ENCODE data around the gene FTMT. TPM values are rescaled to one million over a fixed set of nuclear protein-coding genes. Genes with fewer than 3 reads are reported as not detected.
A peak's percentile ranks its signal among the peaks of the same experiment; 100 is the strongest.

The FTMT gene
- total and polyA plus RNA-seq, 2 donors (not counting 1 experiment from before 2014, with no cell fraction given), result not detected

- Histone ChIP-seq H2AFZ (ENCODE audit: low read length) (no peak overlapping the region), H3K9me3 (ENCODE audit: control insufficient read depth, insufficient read depth, low read depth, low read length) (no peaks in the 10 kb centered on the region), H3K4me1 (ENCODE audit: control insufficient read depth, extremely low read depth, insufficient read depth, low read length) (no peaks in the 10 kb centered on the region), H4K20me1 (ENCODE audit: control insufficient read depth, extremely low read depth, insufficient read depth, low read length) (no peaks in the 10 kb centered on the region), H3K9ac (ENCODE audit: insufficient read depth, low read length) (no peak overlapping the region), H3K27me3 (ENCODE audit: control insufficient read depth, insufficient read depth, low read length) (no peaks in the 10 kb centered on the region), H3K36me3 (ENCODE audit: control insufficient read depth, insufficient read depth, low read length) (no peaks in the 10 kb centered on the region), H3K4me3 (replicated peaks in 1 of 4; ENCODE audit: control extremely low read depth in 1 of 4, insufficient read depth in 1 of 4, low read depth in 3 of 4, low read length in 4 of 4) (no peak overlapping the region), H3K27ac (ENCODE audit: insufficient read depth, low read length) (no peak overlapping the region), H3K4me2 (ENCODE audit: extremely low read depth, insufficient read depth, low read length) (no peak overlapping the region), H3K79me2 (ENCODE audit: control insufficient read depth, insufficient read depth, low read length) (no peaks in the 10 kb centered on the region)
- no peak for DNase-seq (ENCODE audit: low read depth in 2 of 2)
- TF ChIP-seq EZH2 (IDR thresholded peaks at IDR 0.05; ENCODE audit: low read length, missing control alignments) (no peak), CTCF (conservative IDR thresholded peaks at IDR 0.05 in 1 of 2, IDR thresholded peaks at IDR 0.05 in 1 of 2; ENCODE audit: low read depth in 1 of 2, low read length in 2 of 2) (no peak)
Measured at GRCh38 chr5:121867403-121867802, 15.7 kb downstream of the FTMT start.

- no peak overlapping the region for H3K4me3 ChIP-seq (replicated peaks in 1 of 4; ENCODE audit: control extremely low read depth in 1 of 4, insufficient read depth in 1 of 4, low read depth in 3 of 4, low read length in 4 of 4)
- no peaks in the 10 kb centered on the region for H3K9me3 ChIP-seq (ENCODE audit: control insufficient read depth, insufficient read depth, low read depth, low read length)
- H3K4me1 ChIP-seq (ENCODE audit: control insufficient read depth, extremely low read depth, insufficient read depth, low read length), result no peaks in the 10 kb centered on the region
- no peak overlapping the region for H2AFZ ChIP-seq (ENCODE audit: low read length)
- no peaks in the 10 kb centered on the region for H3K36me3 ChIP-seq (ENCODE audit: control insufficient read depth, insufficient read depth, low read length)
- DNase-seq (ENCODE audit: low read depth in 2 of 2), result peak; percentile 7 to 67
- no peaks in the 10 kb centered on the region for H4K20me1 ChIP-seq (ENCODE audit: control insufficient read depth, extremely low read depth, insufficient read depth, low read length)
- no peak overlapping the region for H3K9ac ChIP-seq (ENCODE audit: insufficient read depth, low read length)
- no peaks in the 10 kb centered on the region for H3K79me2 ChIP-seq (ENCODE audit: control insufficient read depth, insufficient read depth, low read length)
- H3K27ac ChIP-seq (ENCODE audit: insufficient read depth, low read length), result no peak overlapping the region
- H3K27me3 ChIP-seq (ENCODE audit: control insufficient read depth, insufficient read depth, low read length), result no peaks in the 10 kb centered on the region
- no peak overlapping the region for H3K4me2 ChIP-seq (ENCODE audit: extremely low read depth, insufficient read depth, low read length)
- no peak for TF ChIP-seq EZH2 (IDR thresholded peaks at IDR 0.05; ENCODE audit: low read length, missing control alignments)
- TF ChIP-seq CTCF (conservative IDR thresholded peaks at IDR 0.05 in 1 of 2, IDR thresholded peaks at IDR 0.05 in 1 of 2; ENCODE audit: low read depth in 1 of 2, low read length in 2 of 2), result peak in 1 of 2 donors; percentile 23
Measured at GRCh38 chr5:121870489-121870888, 18.8 kb downstream of the FTMT start.

GRCh38 chr5:121872856-121873255 lies 21.2 kb downstream of the FTMT start:
- H3K9ac ChIP-seq (ENCODE audit: insufficient read depth, low read length), result no peak overlapping the region
- DNase-seq (ENCODE audit: low read depth in 2 of 2), result no peak
- H3K27ac ChIP-seq (ENCODE audit: insufficient read depth, low read length), result no peak overlapping the region
- no peak overlapping the region for H3K4me2 ChIP-seq (ENCODE audit: extremely low read depth, insufficient read depth, low read length)
- no peaks in the 10 kb centered on the region for H3K79me2 ChIP-seq (ENCODE audit: control insufficient read depth, insufficient read depth, low read length)
- H3K4me1 ChIP-seq (ENCODE audit: control insufficient read depth, extremely low read depth, insufficient read depth, low read length), result no peaks in the 10 kb centered on the region
- no peaks in the 10 kb centered on the region for H4K20me1 ChIP-seq (ENCODE audit: control insufficient read depth, extremely low read depth, insufficient read depth, low read length)
- H3K36me3 ChIP-seq (ENCODE audit: control insufficient read depth, insufficient read depth, low read length), result no peaks in the 10 kb centered on the region
- H3K27me3 ChIP-seq (ENCODE audit: control insufficient read depth, insufficient read depth, low read length), result no peaks in the 10 kb centered on the region
- H2AFZ ChIP-seq (ENCODE audit: low read length), result no peak overlapping the region
- H3K9me3 ChIP-seq (ENCODE audit: control insufficient read depth, insufficient read depth, low read depth, low read length), result no peaks in the 10 kb centered on the region
- H3K4me3 ChIP-seq (replicated peaks in 1 of 4; ENCODE audit: control extremely low read depth in 1 of 4, insufficient read depth in 1 of 4, low read depth in 3 of 4, low read length in 4 of 4), result no peak overlapping the region
- TF ChIP-seq EZH2 (IDR thresholded peaks at IDR 0.05; ENCODE audit: low read length, missing control alignments) (no peak), CTCF (conservative IDR thresholded peaks at IDR 0.05 in 1 of 2, IDR thresholded peaks at IDR 0.05 in 1 of 2; ENCODE audit: low read depth in 1 of 2, low read length in 2 of 2) (no peak)

Measured in fibroblast of lung (primary cell).